ENCODE data around the gene NAA38.
"Not testable (repeated sequence)": the region's sequence is repeated elsewhere in the genome, so short reads cannot be mapped to it uniquely, and the experiment has no call there.

The NAA38 gene

GRCh38 chr17:7818746-7819645, 38.4 kb downstream of the NAA38 start:
- DNase-seq: no peak

- no peak for DNase-seq
Observed at GRCh38 chr17:7818026-7818425, 39.3 kb downstream of the NAA38 start.

DNA sequence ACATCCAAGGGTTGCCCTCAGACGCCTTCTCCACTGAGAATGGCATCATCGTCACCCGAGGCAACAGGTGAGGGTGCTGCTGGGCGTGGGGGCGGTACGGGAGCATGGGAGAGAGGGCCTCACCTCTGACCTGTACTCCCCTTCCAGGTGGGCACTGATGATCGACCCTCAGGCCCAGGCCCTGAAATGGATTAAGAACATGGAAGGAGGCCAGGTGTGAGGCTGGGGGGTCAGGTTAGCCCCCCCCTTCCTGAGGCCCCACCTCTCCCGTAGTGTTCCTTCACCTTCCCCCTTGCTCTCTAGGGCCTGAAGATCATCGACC, 39.8 kb downstream of the NAA38 start:
- DNase-seq: no peak

DNA sequence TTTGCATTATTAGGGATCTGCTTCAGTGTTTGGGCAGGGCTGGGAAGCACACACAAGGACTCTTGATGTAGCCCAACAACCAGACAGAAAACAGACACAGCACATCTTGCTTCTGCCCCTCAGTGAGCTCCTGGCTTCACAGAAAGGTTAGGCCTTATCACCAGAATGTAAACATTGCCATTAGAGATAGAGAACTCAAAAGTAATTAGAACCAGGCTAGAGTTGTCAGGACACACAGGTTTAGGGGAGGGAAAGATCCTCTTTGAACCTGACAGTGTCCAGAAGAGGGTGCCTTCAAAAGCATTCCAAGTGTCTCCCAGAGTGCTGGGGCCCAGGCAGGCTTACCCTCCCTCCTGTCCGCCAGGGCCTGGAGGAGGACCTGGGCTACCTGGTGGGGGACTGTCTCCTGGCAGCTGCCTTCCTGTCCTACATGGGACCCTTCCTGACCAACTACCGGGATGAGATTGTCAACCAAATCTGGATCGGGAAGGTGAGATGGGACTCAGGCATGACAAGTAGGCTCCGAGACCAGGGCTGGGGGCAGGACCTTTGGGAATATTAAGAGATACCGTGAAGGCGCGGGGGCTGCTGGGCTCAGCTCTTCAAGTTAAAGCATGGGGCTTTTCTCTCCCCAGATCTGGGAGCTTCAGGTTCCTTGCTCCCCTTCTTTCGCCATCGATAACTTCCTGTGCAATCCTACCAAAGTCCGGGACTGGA, 40.3 kb downstream of the NAA38 start:
- DNase-seq: no peak

- no peak for DNase-seq
Observed at GRCh38 chr17:7814969-7815368, 42.4 kb downstream of the NAA38 start.

DNA sequence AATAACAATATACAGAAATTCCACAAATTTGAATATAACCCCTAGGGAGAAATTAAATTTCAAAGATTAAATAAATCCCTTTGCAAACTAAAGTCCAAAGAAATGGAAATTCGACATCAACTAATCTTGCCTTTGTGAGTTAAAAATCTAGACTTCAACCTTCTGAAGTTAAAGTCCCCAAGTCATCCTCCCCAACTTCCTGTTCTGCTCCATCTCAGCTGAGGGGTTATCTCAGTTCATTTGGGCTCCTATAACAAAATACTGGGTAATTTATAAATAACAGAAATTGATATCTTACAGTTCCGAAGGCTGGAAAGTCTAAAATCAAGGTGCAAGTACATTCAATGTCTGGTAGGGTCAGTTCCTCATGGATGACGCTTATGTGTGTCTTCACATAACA, 46.1 kb downstream of the NAA38 start:
- no peak for DNase-seq

GRCh38 chr17:7809791-7810343, 47.5 kb downstream of the NAA38 start:
- DNase-seq: not testable (repeated sequence)

GRCh38 chr17:7809086-7809790, 48.1 kb downstream of the NAA38 start:
- no peak for DNase-seq

- DNase-seq: no peak
Observed at GRCh38 chr17:7807206-7807605, 50.2 kb downstream of the NAA38 start.
